GM12878 (cell line): ENCODE measurements around the gene EGFL8. TPM values are rescaled to one million over a fixed set of nuclear protein-coding genes. Genes with fewer than 3 reads are reported as not detected.

ENCODE experiments used
- CTCF ChIP-seq, 3 experiments: IDR thresholded peaks in 2 of 3; conservative IDR thresholded peaks in 1 of 3; 2 replicates each; pipeline ENCODE4 v1.5.1; 2011; ENCODE audit warnings: low read depth in 3 of 3, low read length in 3 of 3, mild to moderate bottlenecking in 3 of 3, control low read depth in 2 of 3, moderate library complexity in 2 of 3, inconsistent platforms in 1 of 3, mixed read lengths in 1 of 3; ENCODE audit not compliant: control insufficient read depth in 2 of 3, insufficient read depth in 1 of 3; ENCODE audit errors: extremely low read depth in 1 of 3
- JUND ChIP-seq: IDR thresholded peaks from 2 replicates; pipeline ENCODE4 v1.6.1; 2012; ENCODE audit warnings: low read depth, mild to moderate bottlenecking, low read length, improper control_type of control experiment, moderate library complexity
- NR2F1 ChIP-seq: fragments of 450-650 bp; conservative IDR thresholded peaks from 2 replicates; pipeline ENCODE4 v1.6.1; 2017; ENCODE audit warnings: mild to moderate bottlenecking
- POLR2A ChIP-seq: IDR thresholded peaks from 2 replicates; pipeline ENCODE4 v1.6.1; 2011; ENCODE audit warnings: low read depth, mild to moderate bottlenecking, low read length
- RAD21 ChIP-seq: IDR thresholded peaks from 2 replicates; pipeline ENCODE4 v1.6.1; 2011; ENCODE audit warnings: mild to moderate bottlenecking, low read depth, low read length, moderate library complexity; ENCODE audit not compliant: insufficient read depth
- SMC3 ChIP-seq: IDR thresholded peaks from 2 replicates; pipeline ENCODE4 v1.6.1; 2011; ENCODE audit warnings: low read length, improper control_type of control experiment, borderline replicate concordance
- SPI1 ChIP-seq: IDR thresholded peaks from 2 replicates; pipeline ENCODE4 v1.6.1; 2011; ENCODE audit warnings: low read depth, mild to moderate bottlenecking, low read length, moderate library complexity, borderline replicate concordance; ENCODE audit not compliant: insufficient read depth
- ZNF207 ChIP-seq: fragments of 450-650 bp; IDR thresholded peaks from 2 replicates; pipeline ENCODE4 v1.6.1; 2014; ENCODE audit warnings: antibody characterized with exemption, mild to moderate bottlenecking, borderline replicate concordance
- polyA plus RNA-seq, 11 experiments: library from polyadenylated mRNA; depleted of rRNA in 4 of 11; unstranded in 6 of 11; stranded (reverse) in 5 of 11; fragments of >200 nt; fragmentation: Nextera tagmentation in 4 of 11; fragmentation: Illumina TruSeq in 1 of 11; extraction: Ambion mirVana in 4 of 11; extraction: Trizol in 1 of 11; gene quantifications; 1 replicate in 1 of 11; 2 replicates in 10 of 11; pipeline versions ENCODE4 v1.2.1 to v1.2.3, GENCODE V29; 2011 to 2016; ENCODE audit warnings: inconsistent platforms in 2 of 11, missing spikeins in 2 of 11, low read depth in 1 of 11
- total RNA-seq, 4 experiments: library from RNA; depleted of rRNA in 3 of 4; stranded (reverse); fragments of >200 nt in 3 of 4; fragmentation: Illumina TruSeq in 1 of 4; extraction: Trizol in 1 of 4; gene quantifications; 2 replicates each; pipeline versions ENCODE4 v1.2.1 to v1.2.3, GENCODE V29; 2013 to 2021
- TF ChIP-seq, protein P1 (sequence below): fragments of 450-650 bp; conservative IDR thresholded peaks from 2 replicates; pipeline ENCODE4 v1.6.1; 2017; ENCODE audit warnings: mild to moderate bottlenecking, moderate library complexity

EGFL8 gene
- total and polyA plus RNA-seq, 10 of the 15 experiments (the other 5 are each of a cell fraction or from before 2014, with no cell fraction given), result 0.07 to 3.5 (median 1.4) TPM

- TF ChIP-seq JUND (0 out of 2 replicates have a peak, but pooled peaks have one; percentile 26), NR2F1 (no peak), CTCF (IDR thresholded peaks at IDR 0.05 in 2 of 3, conservative IDR thresholded peaks at IDR 0.05 in 1 of 3; ENCODE audit: control insufficient read depth in 2 of 3, extremely low read depth in 1 of 3, insufficient read depth in 1 of 3, low read depth in 3 of 3, low read length in 3 of 3) (peak; percentile 53 to 73 (median 65)), SMC3 (peak; percentile 51; the same call in 1 of the 2 replicates), RAD21 (peak; percentile 71), ZNF207 (no peak), POLR2A (peak; percentile 40; the same call in 1 of the 2 replicates), SPI1 (peak; percentile 32; the same call in 1 of the 2 replicates)
- TF ChIP-seq, protein P1, sequence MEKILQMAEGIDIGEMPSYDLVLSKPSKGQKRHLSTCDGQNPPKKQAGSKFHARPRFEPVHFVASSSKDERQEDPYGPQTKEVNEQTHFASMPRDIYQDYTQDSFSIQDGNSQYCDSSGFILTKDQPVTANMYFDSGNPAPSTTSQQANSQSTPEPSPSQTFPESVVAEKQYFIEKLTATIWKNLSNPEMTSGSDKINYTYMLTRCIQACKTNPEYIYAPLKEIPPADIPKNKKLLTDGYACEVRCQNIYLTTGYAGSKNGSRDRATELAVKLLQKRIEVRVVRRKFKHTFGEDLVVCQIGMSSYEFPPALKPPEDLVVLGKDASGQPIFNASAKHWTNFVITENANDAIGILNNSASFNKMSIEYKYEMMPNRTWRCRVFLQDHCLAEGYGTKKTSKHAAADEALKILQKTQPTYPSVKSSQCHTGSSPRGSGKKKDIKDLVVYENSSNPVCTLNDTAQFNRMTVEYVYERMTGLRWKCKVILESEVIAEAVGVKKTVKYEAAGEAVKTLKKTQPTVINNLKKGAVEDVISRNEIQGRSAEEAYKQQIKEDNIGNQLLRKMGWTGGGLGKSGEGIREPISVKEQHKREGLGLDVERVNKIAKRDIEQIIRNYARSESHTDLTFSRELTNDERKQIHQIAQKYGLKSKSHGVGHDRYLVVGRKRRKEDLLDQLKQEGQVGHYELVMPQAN, result peak; percentile 56; the same call in 1 of the 2 replicates
Measured at GRCh38 chr6:32154514-32155161, 9.8 kb upstream of the EGFL8 start (continued).
